Ishikawa (cell line): ENCODE measurements around the gene CLTRN.

Source experiments
- CEBPB ChIP-seq: IDR thresholded peaks from 2 replicates; pipeline ENCODE4 v1.6.1; 2012
- REST ChIP-seq: IDR thresholded peaks from 2 replicates; pipeline ENCODE4 v1.6.1; 2012; ENCODE audit warnings: low read depth, mild to moderate bottlenecking
- TAF1 ChIP-seq: IDR thresholded peaks from 2 replicates; pipeline ENCODE4 v1.6.1; 2012; ENCODE audit warnings: low read depth, mild to moderate bottlenecking
- ZBTB7A ChIP-seq: IDR thresholded peaks from 2 replicates; pipeline ENCODE4 v1.6.1; 2012; ENCODE audit warnings: low read depth

Gene CLTRN

GRCh38 chrX:15579778-15580747 is 84.5 kb downstream of the CLTRN start:
- no peak for TF ChIP-seq CEBPB
- TF ChIP-seq ZBTB7A, result no peak
- TF ChIP-seq REST, result no peak
- TF ChIP-seq TAF1, result no peak
